DMS153 (cell line): Measurements from ENCODE around the gene ABCC8.
A peak's percentile ranks its signal among the peaks of the same experiment; 100 is the strongest.

Source experiments
- DNase-seq: peaks from one replicate; lab custom pipeline; 2025; lab: John Stamatoyannopoulos, UW

The ABCC8 gene

GRCh38 chr11:17469998-17470397 is 6.6 kb downstream of the ABCC8 start:
- no peak for DNase-seq

GRCh38 chr11:17468122-17468521 is 8.5 kb downstream of the ABCC8 start:
- DNase-seq, result no peak

- no peak for DNase-seq
Measured at GRCh38 chr11:17463546-17464174, 13.0 kb downstream of the ABCC8 start.

GRCh38 chr11:17462940-17463339 is 13.7 kb downstream of the ABCC8 start:
- no peak for DNase-seq

- no peak for DNase-seq
Measured at GRCh38 chr11:17460406-17460805, 16.2 kb downstream of the ABCC8 start.

GRCh38 chr11:17459236-17459896 is 17.3 kb downstream of the ABCC8 start:
- no peak for DNase-seq

- no peak for DNase-seq
Measured at GRCh38 chr11:17458268-17458667, 18.4 kb downstream of the ABCC8 start.

GRCh38 chr11:17457396-17458173 is 19.1 kb downstream of the ABCC8 start:
- no peak for DNase-seq

- no peak for DNase-seq
Measured at GRCh38 chr11:17452668-17453067, 24.0 kb downstream of the ABCC8 start.

GRCh38 chr11:17449158-17449557 is 27.5 kb downstream of the ABCC8 start:
- DNase-seq, result no peak

GRCh38 chr11:17446482-17446881 is 30.2 kb downstream of the ABCC8 start:
- no peak for DNase-seq

- no peak for DNase-seq
Measured at GRCh38 chr11:17445240-17445795, 31.3 kb downstream of the ABCC8 start.

GRCh38 chr11:17443926-17444690 is 32.5 kb downstream of the ABCC8 start:
- DNase-seq, result no peak

GRCh38 chr11:17443423-17443822 is 33.2 kb downstream of the ABCC8 start:
- DNase-seq, result no peak

GRCh38 chr11:17443000-17443399 is 33.6 kb downstream of the ABCC8 start:
- no peak for DNase-seq

GRCh38 chr11:17439316-17439782 is 37.3 kb downstream of the ABCC8 start:
- peak; percentile 96 for DNase-seq

GRCh38 chr11:17437366-17437765 is 39.3 kb downstream of the ABCC8 start:
- DNase-seq, result no peak

- DNase-seq, result no peak
Measured at GRCh38 chr11:17434108-17434507, 42.5 kb downstream of the ABCC8 start.

GRCh38 chr11:17432002-17432401 is 44.6 kb downstream of the ABCC8 start:
- no peak for DNase-seq

- DNase-seq, result no peak
Measured at GRCh38 chr11:17431139-17431538, 45.5 kb downstream of the ABCC8 start.

GRCh38 chr11:17430616-17431015 is 46.0 kb downstream of the ABCC8 start:
- no peak for DNase-seq

GRCh38 chr11:17428925-17429324 is 47.7 kb downstream of the ABCC8 start:
- DNase-seq, result no peak
